GM12872 (cell line): ENCODE measurements around the gene MX1.

ENCODE experiments used
- TF ChIP-seq, protein P1 (sequence below): IDR thresholded peaks from 3 replicates; pipeline ENCODE4 v1.5.1; 2011; ENCODE audit warnings: low read depth, mild to moderate bottlenecking, low read length, moderate library complexity; ENCODE audit not compliant: insufficient read depth

MX1 gene

DNA sequence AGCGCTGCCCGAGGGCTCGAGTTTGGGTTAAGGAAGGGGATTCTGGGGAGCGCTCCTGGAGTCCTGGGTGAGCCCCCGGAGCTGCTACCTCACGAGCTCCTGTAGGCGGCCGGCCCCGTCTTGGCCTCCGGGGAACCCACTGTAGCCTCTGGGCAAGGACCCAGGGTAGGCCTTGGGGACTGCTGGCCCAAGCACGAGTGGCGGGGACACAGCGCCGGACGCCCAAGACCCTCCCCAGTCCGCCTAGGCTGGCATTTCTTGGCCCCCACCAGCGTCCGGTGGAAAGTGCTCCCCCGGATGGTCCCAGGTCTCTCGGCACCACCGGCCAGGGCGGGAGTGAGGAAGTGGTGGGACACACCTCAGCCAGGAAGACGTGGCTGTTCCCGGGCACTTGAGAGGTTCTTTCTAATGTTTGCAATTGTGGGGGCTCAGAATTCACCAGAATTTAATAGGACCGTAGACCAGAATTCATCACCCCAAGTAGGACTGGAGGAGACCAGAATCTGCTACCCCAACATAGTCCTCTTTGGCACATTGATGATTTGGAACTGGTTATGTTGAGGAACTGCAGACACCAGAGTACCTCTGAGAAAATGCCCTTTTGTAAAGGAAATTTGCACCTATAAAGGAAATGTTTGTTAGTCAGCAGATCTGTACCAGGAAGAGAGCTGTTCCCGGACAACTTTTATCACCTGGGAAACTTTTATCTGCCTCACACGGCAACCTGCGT is 82.5 kb downstream of the MX1 start:
- TF ChIP-seq, protein P1, sequence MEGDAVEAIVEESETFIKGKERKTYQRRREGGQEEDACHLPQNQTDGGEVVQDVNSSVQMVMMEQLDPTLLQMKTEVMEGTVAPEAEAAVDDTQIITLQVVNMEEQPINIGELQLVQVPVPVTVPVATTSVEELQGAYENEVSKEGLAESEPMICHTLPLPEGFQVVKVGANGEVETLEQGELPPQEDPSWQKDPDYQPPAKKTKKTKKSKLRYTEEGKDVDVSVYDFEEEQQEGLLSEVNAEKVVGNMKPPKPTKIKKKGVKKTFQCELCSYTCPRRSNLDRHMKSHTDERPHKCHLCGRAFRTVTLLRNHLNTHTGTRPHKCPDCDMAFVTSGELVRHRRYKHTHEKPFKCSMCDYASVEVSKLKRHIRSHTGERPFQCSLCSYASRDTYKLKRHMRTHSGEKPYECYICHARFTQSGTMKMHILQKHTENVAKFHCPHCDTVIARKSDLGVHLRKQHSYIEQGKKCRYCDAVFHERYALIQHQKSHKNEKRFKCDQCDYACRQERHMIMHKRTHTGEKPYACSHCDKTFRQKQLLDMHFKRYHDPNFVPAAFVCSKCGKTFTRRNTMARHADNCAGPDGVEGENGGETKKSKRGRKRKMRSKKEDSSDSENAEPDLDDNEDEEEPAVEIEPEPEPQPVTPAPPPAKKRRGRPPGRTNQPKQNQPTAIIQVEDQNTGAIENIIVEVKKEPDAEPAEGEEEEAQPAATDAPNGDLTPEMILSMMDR, result no peak
